ENCODE results near the gene GRM5.
"Not testable (repeated sequence)": the region's sequence is repeated elsewhere in the genome, so short reads cannot be mapped to it uniquely, and the experiment has no call there.

GRCh38 chr11:89043861-89044588 is 21.8 kb downstream of the GRM5 start:
- TF ChIP-seq CTCF (conservative IDR thresholded peaks at IDR 0.05); EZH2 (IDR thresholded peaks at IDR 0.05; ENCODE audit: low read depth): not testable (repeated sequence)

All from PC-9 (cell line).